ENCODE data around the gene UHRF2.

DNA sequence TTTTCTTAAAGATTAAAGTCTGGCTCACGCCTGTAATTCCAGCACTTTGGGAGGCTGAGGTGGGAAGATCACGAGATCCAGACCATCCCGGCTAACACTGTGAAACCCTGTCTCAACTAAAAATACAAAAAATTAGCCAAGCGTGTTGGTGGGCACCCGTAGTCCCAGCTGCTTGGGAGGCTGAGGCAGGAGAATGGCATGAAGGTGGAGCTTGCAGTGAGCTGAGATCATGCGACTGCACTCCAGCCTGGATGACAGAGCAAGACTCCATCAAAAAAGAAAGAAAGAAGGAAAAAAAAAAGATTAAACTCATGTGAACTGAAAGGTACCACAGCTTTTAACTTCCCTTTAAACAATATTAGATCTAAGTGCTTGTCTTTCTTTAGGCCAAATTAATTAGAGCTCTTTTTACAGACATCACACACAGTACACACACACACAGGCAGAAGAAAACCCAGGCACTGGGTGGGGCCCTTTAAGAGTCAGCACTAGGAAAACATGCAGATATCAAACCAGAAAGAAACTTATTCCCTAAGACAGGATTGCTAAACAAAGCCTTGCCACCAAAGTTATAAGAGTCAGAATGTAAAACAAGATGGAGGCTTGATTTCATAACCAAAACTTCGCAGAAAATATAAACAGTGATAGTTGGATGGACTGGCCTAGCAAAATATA lies 29.3 kb upstream of the UHRF2 start:
- TF ChIP-seq, protein P1, sequence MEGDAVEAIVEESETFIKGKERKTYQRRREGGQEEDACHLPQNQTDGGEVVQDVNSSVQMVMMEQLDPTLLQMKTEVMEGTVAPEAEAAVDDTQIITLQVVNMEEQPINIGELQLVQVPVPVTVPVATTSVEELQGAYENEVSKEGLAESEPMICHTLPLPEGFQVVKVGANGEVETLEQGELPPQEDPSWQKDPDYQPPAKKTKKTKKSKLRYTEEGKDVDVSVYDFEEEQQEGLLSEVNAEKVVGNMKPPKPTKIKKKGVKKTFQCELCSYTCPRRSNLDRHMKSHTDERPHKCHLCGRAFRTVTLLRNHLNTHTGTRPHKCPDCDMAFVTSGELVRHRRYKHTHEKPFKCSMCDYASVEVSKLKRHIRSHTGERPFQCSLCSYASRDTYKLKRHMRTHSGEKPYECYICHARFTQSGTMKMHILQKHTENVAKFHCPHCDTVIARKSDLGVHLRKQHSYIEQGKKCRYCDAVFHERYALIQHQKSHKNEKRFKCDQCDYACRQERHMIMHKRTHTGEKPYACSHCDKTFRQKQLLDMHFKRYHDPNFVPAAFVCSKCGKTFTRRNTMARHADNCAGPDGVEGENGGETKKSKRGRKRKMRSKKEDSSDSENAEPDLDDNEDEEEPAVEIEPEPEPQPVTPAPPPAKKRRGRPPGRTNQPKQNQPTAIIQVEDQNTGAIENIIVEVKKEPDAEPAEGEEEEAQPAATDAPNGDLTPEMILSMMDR (IDR thresholded peaks at IDR 0.05), result no peak
- no peak for TF ChIP-seq POLR2A (IDR thresholded peaks at IDR 0.05)
